Measurements from ENCODE around the gene ZNF616.
"Not testable (repeated sequence)": the region's sequence is repeated elsewhere in the genome, so short reads cannot be mapped to it uniquely, and the experiment has no call there.

ZNF616 gene

GRCh38 chr19:52110780-52111179, 29.0 kb downstream of the ZNF616 start:
- no peak for DNase-seq (ENCODE audit: low read depth in 3 of 3)

- no peak for DNase-seq (ENCODE audit: low read depth in 3 of 3)
These were observed 37.0 kb downstream of the ZNF616 start for GRCh38 chr19:52102782-52103181.

GRCh38 chr19:52101866-52102562, 37.7 kb downstream of the ZNF616 start:
- no peak for DNase-seq (ENCODE audit: low read depth in 3 of 3)

GRCh38 chr19:52099497-52100138, 40.1 kb downstream of the ZNF616 start:
- no peak for DNase-seq (ENCODE audit: low read depth in 3 of 3)

GRCh38 chr19:52096416-52096815, 43.3 kb downstream of the ZNF616 start:
- DNase-seq (ENCODE audit: low read depth in 3 of 3) = not testable (repeated sequence)

GRCh38 chr19:52095172-52096014, 44.3 kb downstream of the ZNF616 start, which contains the start of gene ZNF841:
ZNF841 (minus strand) TSS chr19:52095765; CDS start chr19:52084801, 10,964 bp downstream.
- DNase-seq (ENCODE audit: low read depth in 3 of 3) = peak; percentile 70 to 79 (median 73)

GRCh38 chr19:52094526-52095130, 45.1 kb downstream of the ZNF616 start:
- DNase-seq (ENCODE audit: low read depth in 3 of 3) = no peak

- DNase-seq (ENCODE audit: low read depth in 3 of 3) = no peak
These were observed 53.3 kb downstream of the ZNF616 start for GRCh38 chr19:52086481-52086880.

GRCh38 chr19:52070496-52070895, 69.2 kb downstream of the ZNF616 start:
- no peak for DNase-seq (ENCODE audit: low read depth in 3 of 3)

- no peak for DNase-seq (ENCODE audit: low read depth in 3 of 3)
These were observed 70.1 kb downstream of the ZNF616 start for GRCh38 chr19:52069653-52070052.

- no peak for DNase-seq (ENCODE audit: low read depth in 3 of 3)
These were observed 73.4 kb downstream of the ZNF616 start for GRCh38 chr19:52066258-52066863.

- DNase-seq (ENCODE audit: low read depth in 3 of 3) = no peak
These were observed 74.3 kb downstream of the ZNF616 start for GRCh38 chr19:52065399-52065798.

Data from stimulated activated CD4-positive, alpha-beta T cell treated with anti-CD3 and anti-CD28 coated beads, TNF-alpha, amount 100 ng/mL, for 4 hours (primary cell).